ENCODE results near the gene ATP8A1.
"Not testable (repeated sequence)": the region's sequence is repeated elsewhere in the genome, so short reads cannot be mapped to it uniquely, and the experiment has no call there.

The ATP8A1 gene

GRCh38 chr4:42652529-42653231 is 4.2 kb downstream of the ATP8A1 start:
- DNase-seq (ENCODE audit: low read depth in 1 of 2, low spot score in 1 of 2): not testable (repeated sequence)

DNA sequence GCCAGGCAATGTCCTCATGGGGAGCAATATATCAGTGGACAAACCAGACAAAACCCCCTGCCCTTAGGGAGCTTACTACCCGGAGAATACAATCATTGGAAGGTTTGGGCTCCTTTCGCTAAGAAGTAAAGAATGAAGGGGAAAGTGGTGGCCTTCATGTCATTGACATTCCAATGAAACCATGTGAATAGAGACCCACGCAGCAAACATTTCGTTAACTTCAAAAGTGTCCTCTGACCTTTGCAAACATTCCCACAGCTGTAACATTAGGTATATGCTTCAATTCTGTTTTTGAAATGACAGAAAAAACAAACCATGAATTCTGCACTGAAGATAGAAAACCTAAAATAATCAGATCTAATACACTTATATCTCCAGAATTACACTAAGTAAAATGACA is 7.0 kb downstream of the ATP8A1 start:
- no peak for DNase-seq (ENCODE audit: low read depth in 1 of 2, low spot score in 1 of 2)

- DNase-seq (ENCODE audit: low read depth in 1 of 2, low spot score in 1 of 2): no peak
Observed at GRCh38 chr4:42646999-42647541, 9.8 kb downstream of the ATP8A1 start.

GRCh38 chr4:42646013-42646784 is 10.7 kb downstream of the ATP8A1 start:
- DNase-seq (ENCODE audit: low read depth in 1 of 2, low spot score in 1 of 2): no peak

GRCh38 chr4:42644897-42645296 is 12.0 kb downstream of the ATP8A1 start:
- DNase-seq (ENCODE audit: low read depth in 1 of 2, low spot score in 1 of 2): no peak

DNA sequence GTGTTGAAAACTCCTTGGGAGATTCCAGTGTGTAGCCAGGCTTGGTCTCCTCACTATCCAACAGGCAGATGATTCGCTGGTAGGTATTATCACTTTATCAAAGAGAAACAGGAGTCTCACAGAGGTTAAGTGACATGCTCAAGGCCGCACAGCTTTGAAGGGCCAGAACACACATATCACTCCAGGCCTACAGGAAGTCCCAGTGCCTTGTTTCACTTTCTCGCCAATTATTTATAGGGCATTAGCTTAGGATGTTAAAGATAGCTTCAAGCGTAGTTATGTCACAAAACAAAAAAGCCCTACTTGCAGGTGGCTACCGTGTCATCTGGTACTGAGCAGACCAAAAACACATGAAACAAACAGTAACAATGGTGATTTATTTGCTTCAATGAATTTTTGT is 13.2 kb downstream of the ATP8A1 start:
- DNase-seq (ENCODE audit: low read depth in 1 of 2, low spot score in 1 of 2): no peak

DNA sequence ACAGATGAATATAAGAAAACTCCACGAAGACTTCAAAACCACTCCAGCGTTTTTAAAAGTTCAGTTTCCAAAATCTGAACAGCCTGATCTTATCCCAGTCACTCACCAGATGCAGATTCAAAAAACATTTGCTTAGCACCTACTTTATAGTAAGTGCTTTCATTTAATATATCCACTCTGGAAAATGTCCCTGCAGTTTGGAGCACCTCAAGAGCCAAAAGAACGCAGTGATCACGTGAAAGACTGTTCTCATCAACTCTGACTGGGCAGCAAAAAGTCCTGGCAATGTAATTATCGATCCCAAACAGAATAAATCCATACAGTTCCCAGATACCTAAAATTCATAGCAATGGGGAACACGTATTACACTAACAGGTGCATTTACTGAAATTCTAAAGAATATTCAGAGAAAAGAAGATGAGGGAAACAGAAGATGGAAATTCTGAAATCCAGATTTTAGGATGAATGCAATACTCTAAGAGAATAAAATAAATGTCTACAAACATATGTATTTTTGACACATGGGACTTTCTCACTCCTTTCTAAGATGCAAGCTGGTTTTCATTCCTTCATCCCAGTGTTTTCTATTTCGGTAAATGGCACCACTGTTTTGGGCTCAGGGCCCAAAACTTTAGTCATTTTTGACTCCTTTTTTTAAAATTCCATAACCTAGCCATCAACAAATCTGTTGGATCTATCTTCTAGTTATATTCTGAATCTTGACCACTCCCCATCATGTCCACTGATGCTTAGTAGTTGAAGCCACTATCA is 13.9 kb downstream of the ATP8A1 start:
- DNase-seq (ENCODE audit: low read depth in 1 of 2, low spot score in 1 of 2): no peak

DNA sequence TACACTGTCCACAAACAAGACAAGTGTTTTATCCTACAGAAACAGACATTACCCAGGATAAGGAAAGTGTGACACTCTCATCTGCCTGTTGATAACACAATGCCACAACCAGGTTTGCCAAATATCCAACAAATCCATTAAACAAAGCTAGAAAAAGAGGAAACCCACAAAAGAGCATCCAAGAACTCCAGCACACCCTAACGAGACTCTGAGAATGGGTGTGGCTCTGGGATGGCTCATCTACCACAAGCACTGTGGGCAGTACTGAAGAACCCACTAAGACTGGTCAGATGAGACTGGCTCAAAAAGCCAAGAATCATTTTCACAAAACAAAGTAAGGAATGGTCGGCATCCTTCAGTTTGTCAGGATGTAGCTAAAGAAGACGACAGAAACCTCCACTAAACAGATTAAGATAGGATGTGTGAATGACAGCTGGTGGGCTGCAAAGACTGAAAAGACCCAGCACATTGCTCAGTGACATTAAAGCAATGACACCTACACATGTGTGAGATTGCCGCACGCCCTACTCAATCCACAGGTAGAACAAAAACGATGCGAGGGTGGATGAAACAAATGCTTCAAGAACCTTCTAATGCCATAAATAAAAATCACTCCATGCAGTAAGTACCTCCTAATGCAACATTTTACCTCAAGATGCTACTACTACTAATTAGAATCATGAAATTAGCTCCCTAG is 14.7 kb downstream of the ATP8A1 start:
- DNase-seq (ENCODE audit: low read depth in 1 of 2, low spot score in 1 of 2): no peak

GRCh38 chr4:42641656-42642055 is 15.2 kb downstream of the ATP8A1 start:
- no peak for DNase-seq (ENCODE audit: low read depth in 1 of 2, low spot score in 1 of 2)

DNA sequence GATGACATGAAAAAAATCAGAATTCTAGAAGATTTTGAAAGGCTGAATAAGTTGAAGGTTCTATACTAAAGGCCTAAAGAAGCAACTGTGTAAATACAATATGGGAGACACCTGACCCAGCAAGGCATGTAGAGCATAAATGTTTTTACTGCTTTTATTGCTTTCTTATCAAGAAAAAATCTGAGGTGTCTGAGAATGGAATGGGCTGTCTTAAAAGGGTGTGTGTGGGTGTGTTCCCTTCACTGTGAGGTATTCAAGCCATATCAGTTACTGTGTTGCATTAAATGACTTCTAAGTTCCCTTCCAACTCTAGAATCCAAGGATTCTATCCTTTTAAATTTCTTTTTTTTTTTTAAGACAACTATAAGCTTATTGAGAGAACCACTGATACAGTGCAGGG is 15.7 kb downstream of the ATP8A1 start:
- no peak for DNase-seq (ENCODE audit: low read depth in 1 of 2, low spot score in 1 of 2)

GRCh38 chr4:42640613-42641012 is 16.3 kb downstream of the ATP8A1 start:
- no peak for DNase-seq (ENCODE audit: low read depth in 1 of 2, low spot score in 1 of 2)

DNA sequence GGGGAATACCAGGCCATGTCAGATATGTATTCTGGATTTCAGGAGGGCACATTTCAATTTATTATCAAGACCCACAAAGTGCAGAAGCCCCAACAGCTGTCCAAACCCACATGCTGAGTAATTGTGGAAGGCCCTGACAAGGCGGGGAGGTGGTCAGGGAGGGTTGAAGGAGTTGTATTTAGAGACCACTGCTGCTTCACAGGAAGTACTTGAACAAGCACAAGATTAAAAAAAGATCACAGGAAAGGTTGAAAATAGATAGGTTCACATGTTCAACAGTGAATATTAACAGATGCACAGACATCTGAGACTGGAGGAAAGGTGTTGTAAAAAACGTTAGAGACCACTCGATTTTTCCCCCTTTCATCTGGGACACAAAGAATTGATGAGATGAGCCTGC is 17.9 kb downstream of the ATP8A1 start:
- DNase-seq (ENCODE audit: low read depth in 1 of 2, low spot score in 1 of 2): no peak

DNA sequence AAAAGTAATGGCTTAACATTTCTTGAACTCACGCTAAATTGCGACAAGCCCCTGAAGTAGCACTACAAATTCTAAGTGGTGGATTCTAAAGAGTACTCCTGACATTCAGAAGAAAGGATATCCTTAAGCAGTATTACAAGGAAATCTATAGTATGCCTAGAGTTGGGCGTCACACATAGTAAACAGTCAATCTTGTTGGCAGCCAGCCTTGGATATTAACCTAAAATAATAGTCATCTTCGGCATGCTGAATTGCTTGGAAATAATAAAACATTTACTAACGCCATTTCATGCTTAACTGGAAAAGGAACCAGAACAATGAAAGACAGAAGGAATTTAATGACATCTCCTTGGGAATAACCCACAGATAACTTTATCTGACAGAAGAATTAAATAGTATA is 18.6 kb downstream of the ATP8A1 start:
- no peak for DNase-seq (ENCODE audit: low read depth in 1 of 2, low spot score in 1 of 2)

- DNase-seq (ENCODE audit: low read depth in 1 of 2, low spot score in 1 of 2): no peak
Observed at GRCh38 chr4:42637867-42638266, 19.0 kb downstream of the ATP8A1 start.

DNA sequence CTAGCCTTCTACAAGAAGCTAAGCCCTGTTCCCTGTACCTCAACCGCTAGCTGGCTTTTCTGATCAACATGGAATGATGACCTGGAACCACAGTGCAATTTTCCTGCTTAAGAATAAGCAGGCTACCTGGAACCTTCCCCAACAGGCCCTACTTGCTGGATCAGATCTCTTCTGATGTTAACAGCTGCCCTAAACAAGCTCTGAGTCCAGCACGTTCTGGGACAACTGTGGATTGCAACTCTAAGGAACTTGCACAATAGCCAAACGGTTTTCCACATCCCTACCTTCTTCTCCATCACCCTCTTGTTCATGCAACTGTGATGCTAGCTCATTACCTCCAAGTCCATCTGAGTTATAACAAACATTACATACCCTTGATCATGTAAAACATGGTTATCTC is 19.8 kb downstream of the ATP8A1 start:
- DNase-seq (ENCODE audit: low read depth in 1 of 2, low spot score in 1 of 2): no peak

DNA sequence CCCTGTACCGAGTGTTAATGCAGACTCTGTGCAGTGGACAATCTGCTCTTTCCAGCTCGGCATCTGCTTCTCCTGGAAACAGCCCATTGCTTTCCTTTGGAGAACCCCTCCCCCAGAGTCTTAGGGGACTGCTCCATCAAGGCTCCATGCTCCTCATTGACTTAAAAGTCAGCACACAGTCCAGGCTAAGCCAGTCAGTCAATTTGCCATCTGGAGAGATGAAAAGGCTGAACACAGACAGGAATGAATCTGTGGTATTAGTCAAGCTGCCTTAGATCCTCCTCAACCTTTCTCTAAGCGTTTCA is 20.3 kb downstream of the ATP8A1 start:
- DNase-seq (ENCODE audit: low read depth in 1 of 2, low spot score in 1 of 2): no peak

GRCh38 chr4:42633605-42634388 is 23.1 kb downstream of the ATP8A1 start:
- no peak for DNase-seq (ENCODE audit: low read depth in 1 of 2, low spot score in 1 of 2)

GRCh38 chr4:42632653-42633382 is 24.1 kb downstream of the ATP8A1 start:
- no peak for DNase-seq (ENCODE audit: low read depth in 1 of 2, low spot score in 1 of 2)

GRCh38 chr4:42630908-42631307 is 26.0 kb downstream of the ATP8A1 start:
- no peak for DNase-seq (ENCODE audit: low read depth in 1 of 2, low spot score in 1 of 2)

- DNase-seq (ENCODE audit: low read depth in 1 of 2, low spot score in 1 of 2): no peak
Observed at GRCh38 chr4:42628740-42629139, 28.2 kb downstream of the ATP8A1 start.
